ENCODE data around the gene CAV3. TPM values are rescaled to one million over a fixed set of nuclear protein-coding genes. Genes with fewer than 3 reads are reported as not detected.

CAV3 gene
- total RNA-seq, 1 donor = not detected

DNA sequence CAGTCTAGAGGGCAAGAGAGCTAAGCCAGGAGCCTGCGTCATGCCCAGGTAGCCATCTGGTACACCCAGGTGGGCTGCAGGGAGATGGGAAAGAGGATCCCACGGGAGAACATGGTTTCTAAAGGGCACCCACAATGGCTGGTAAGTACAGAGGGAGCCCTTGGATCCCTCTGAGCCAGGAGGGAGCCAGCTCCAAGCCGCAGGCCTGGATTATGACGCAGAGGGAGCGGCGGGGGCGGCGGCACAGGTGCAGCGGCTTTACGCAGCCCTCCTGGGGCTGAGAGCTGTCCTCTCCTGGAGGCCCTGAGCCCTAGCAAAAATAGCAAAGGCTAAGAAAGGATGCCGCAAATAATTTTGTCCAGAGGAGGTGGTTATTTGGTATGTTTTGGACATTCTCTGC lies 2.8 kb downstream of the CAV3 start:
- TF ChIP-seq, protein P1, sequence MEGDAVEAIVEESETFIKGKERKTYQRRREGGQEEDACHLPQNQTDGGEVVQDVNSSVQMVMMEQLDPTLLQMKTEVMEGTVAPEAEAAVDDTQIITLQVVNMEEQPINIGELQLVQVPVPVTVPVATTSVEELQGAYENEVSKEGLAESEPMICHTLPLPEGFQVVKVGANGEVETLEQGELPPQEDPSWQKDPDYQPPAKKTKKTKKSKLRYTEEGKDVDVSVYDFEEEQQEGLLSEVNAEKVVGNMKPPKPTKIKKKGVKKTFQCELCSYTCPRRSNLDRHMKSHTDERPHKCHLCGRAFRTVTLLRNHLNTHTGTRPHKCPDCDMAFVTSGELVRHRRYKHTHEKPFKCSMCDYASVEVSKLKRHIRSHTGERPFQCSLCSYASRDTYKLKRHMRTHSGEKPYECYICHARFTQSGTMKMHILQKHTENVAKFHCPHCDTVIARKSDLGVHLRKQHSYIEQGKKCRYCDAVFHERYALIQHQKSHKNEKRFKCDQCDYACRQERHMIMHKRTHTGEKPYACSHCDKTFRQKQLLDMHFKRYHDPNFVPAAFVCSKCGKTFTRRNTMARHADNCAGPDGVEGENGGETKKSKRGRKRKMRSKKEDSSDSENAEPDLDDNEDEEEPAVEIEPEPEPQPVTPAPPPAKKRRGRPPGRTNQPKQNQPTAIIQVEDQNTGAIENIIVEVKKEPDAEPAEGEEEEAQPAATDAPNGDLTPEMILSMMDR (IDR thresholded peaks at IDR 0.05; ENCODE audit: insufficient read depth, low read length) = no peak
- H3K4me3 ChIP-seq (ENCODE audit: low read depth, low read length) = no peak overlapping the region
- no peak for DNase-seq (ENCODE audit: low read depth)

DNA sequence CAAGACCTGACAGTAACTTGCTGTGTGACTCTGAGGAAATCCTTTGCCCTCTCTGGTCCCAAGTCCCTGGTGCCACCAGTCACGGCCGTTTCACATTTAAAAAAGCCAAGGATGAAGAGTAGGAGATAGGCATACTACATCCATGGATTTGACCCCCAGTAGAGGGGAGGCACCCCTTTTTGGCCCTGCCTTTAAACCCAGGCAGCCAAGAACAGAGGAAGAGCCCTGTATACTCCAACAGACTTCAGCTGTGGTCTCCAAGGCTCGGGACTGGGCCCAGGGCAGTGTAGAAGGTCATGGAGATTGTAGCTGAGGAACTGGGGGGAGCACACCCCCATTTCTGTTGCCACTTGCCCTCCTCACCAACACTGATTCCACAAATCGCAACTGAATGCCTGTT lies 3.7 kb downstream of the CAV3 start:
- H3K4me3 ChIP-seq (ENCODE audit: low read depth, low read length) = no peak overlapping the region
- TF ChIP-seq, protein P1 (IDR thresholded peaks at IDR 0.05; ENCODE audit: insufficient read depth, low read length) = no peak
- no peak for DNase-seq (ENCODE audit: low read depth)

DNA sequence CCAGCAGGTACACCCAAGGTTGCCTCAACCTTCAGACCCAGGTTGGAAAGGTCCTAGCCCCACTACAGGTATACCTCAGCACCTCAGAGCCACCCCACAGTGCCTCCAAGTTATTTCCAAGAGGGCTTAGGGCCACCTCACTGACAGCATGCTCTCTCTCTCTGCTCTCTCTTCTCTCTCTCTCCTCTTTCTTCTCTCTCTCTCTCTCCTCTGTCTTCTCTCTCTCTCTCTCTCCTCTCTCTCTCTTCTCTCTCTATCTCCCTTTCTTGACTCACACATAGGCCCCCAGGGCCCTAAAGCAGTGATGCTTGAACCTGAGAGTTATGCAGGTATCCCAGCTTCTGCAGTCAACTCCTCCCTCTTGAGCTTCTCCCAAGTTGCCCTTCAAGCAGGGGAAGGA lies 4.2 kb downstream of the CAV3 start:
- H3K4me3 ChIP-seq (ENCODE audit: low read depth, low read length) = no peak overlapping the region
- no peak for DNase-seq (ENCODE audit: low read depth)
- TF ChIP-seq, protein P1 (IDR thresholded peaks at IDR 0.05; ENCODE audit: insufficient read depth, low read length) = no peak

DNA sequence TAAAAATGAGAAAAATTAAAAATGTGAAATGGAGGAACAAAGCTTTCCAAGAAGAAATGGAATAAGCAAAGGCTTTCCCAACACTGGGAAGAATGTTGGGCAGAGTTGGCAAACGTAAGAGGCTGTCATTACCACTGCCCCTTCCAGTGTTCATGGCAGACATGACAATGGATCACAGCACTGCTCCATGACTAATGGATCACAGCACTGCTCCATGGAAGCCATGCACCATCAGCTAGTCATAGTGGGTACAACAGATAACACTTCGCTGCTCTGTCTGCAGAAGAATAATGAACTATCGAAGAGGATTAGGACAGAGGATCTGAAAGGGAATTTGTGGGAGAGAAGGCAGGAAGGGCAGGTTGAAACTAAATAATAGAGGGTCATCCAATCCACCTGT lies 5.0 kb downstream of the CAV3 start:
- no peak for DNase-seq (ENCODE audit: low read depth)
- no peak overlapping the region for H3K4me3 ChIP-seq (ENCODE audit: low read depth, low read length)
- TF ChIP-seq, protein P1 (IDR thresholded peaks at IDR 0.05; ENCODE audit: insufficient read depth, low read length) = no peak

DNA sequence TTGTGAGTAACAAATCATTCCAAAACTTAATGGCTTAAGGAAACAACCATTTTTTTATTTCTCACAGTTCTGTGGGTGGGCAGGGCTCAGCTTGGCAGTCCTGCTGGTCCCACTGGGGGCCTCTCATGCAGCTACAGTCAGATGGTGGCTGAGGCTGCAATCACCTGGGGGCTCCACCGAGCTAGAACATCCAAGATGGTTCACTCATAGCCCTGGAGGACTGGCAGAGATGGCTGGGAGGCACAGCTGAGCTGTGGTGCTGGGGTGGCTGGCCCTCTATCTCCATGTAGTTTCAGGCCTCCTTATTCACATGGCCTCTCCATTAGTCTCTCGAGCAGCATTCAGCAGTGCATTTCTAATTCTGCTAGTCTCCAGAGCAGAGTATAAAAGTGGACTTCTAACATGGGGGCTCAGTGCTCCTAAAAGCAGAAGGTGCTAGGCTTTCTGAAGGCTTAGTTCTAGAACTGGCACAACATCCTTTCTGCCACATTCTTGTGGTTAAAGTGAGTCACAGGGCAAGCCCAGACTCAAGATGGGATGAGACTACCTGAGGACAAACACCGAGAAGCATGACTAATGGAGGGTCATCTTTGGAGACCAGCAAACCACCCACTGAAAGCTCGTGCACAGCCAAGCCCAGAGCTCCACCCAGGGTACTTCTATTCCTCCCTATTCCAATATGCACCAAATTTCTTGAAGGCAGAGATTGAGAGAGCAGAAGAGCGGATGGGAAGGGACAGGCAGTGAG lies 6.3 kb downstream of the CAV3 start:
- TF ChIP-seq, protein P1 (IDR thresholded peaks at IDR 0.05; ENCODE audit: insufficient read depth, low read length) = no peak
- peak; percentile 54 for DNase-seq (ENCODE audit: low read depth)
- H3K4me3 ChIP-seq (ENCODE audit: low read depth, low read length) = no peak overlapping the region

DNA sequence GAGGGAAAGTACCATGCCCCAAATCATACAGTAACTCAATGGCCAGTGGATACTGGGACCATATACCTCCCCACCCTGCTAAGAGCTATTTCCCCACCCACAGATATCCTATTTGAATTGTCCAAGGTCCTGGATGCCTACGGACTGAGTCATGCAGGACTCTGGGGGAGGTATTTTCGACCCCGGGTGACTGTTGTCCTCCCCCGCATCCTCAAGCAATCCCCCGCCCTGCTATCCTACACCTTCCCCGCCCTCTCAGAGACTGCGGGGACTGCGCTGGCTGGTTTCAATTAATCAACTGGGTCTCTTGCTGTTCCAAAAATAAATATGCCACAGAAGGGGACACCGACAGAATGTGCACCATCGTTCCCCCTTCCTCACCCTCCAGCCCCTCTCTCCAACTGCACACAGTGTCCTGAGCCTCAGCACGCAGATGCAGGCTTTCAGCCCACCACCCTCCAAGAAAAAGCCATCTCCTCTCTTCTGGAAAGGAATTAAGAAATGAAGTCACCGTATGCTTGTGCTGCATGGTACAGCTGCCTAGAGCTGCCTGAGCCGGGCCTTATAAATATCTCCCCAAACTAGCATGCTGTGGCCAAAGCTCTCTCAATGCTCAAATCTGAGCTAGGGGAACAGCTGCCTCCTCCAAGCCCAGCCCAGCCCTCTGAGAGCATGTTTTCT lies 8.1 kb downstream of the CAV3 start:
- DNase-seq (ENCODE audit: low read depth) = peak; percentile 84
- peak overlapping the region; percentile 39 for H3K4me3 ChIP-seq (ENCODE audit: low read depth, low read length)
- TF ChIP-seq, protein P1 (IDR thresholded peaks at IDR 0.05; ENCODE audit: insufficient read depth, low read length) = no peak
